ENCODE data around the gene PRKCD.
A peak's percentile ranks its signal among the peaks of the same experiment; 100 is the strongest.

GRCh38 chr3:53195602-53196574 lies 34.9 kb downstream of the PRKCD start:
- TF ChIP-seq CTCF (IDR thresholded peaks at IDR 0.05): peak; percentile 91 to 100 (median 97)
- no peak for TF ChIP-seq POLR2A (IDR thresholded peaks at IDR 0.05)
